Stomach (tissue), 9 donors: ENCODE results near the gene MB21D2. TPM values are rescaled to one million over a fixed set of nuclear protein-coding genes. Genes with fewer than 3 reads are reported as not detected.

Experiments
- DNase-seq, 2 donors: peaks; one replicate each; pipeline versions ENCODE4 v3.0.0 to v3.0.0-alpha.2; 2013 to 2019
- H3K27ac ChIP-seq, 5 donors: fragments of 200-600 bp in 4 of 5; sonication (generic) in 4 of 5; one replicate each; pipeline ENCODE4 v1.5.1; 2013 to 2019; ENCODE audit warnings: mild to moderate bottlenecking in 1 of 5, moderate library complexity in 1 of 5
- H3K27me3 ChIP-seq, 3 donors: fragments of 200-600 bp; sonication (generic); one replicate each; pipeline ENCODE4 v1.5.1; 2017 to 2019; ENCODE audit warnings: mixed run types in 1 of 3
- H3K36me3 ChIP-seq, 4 donors: fragments of 200-600 bp; sonication (generic); 1 replicate in 3 of 4; 2 replicates in 1 of 4; pipeline ENCODE4 v1.5.1; 2016 to 2019
- H3K4me1 ChIP-seq, 4 donors: fragments of 200-600 bp; sonication (generic); one replicate each; pipeline ENCODE4 v1.5.1; 2016 to 2019
- H3K4me3 ChIP-seq, 4 donors: fragments of 200-600 bp; sonication (generic) in 3 of 4; one replicate each; pipeline ENCODE4 v1.5.1; 2016 to 2019; ENCODE audit warnings: mild to moderate bottlenecking in 1 of 4
- H3K9me3 ChIP-seq, 4 donors: fragments of 200-600 bp; sonication (generic); one replicate each; pipeline ENCODE4 v1.5.1; 2016 to 2019
- EP300 ChIP-seq: sonication (generic); formaldehyde crosslinking; IDR thresholded peaks from one replicate; pipeline ENCODE4 v1.6.1; 2017; ENCODE audit warnings: antibody characterized with exemption
- POLR2A ChIP-seq, 4 donors: fragments of 450-650 bp; IDR thresholded peaks; one replicate each; pipeline ENCODE4 v1.6.1; 2016; ENCODE audit warnings: antibody characterized with exemption in 4 of 4, control low read depth in 2 of 4, mild to moderate bottlenecking in 1 of 4, moderate library complexity in 1 of 4
- POLR2AphosphoS5 ChIP-seq, 3 donors: sonication (generic); formaldehyde crosslinking; IDR thresholded peaks; one replicate each; pipeline ENCODE4 v1.6.1; 2016; ENCODE audit warnings: antibody characterized with exemption in 3 of 3
- WGBS, 5 donors: extraction: QIAGEN DNeasy Blood & Tissue Kit in 3 of 5; methylation state at CpG; one replicate each; pipeline versions ENCODE4 v1.1.5 to v1.1.7; 2013 to 2018; 5-methylcytosine and 5-hydroxymethylcytosine counted together
- intact Hi-C: fragments of 100-400 bp; cut with DNase I; formaldehyde crosslinking; loops from one replicate; pipeline ENCODE4 v1.15.1; 2023; ENCODE audit warnings: low total_unique reads
- polyA plus RNA-seq, 3 donors: library from polyadenylated mRNA; stranded (reverse); fragments of 200-250 nt; gene quantifications; one replicate each; pipeline ENCODE4 v1.2.3, GENCODE V29; 2013
- total RNA-seq, 5 donors: library from RNA; depleted of rRNA; stranded (reverse); fragments of >200 nt; gene quantifications; one replicate each; pipeline versions ENCODE4 v1.1.0 to v1.2.3, GENCODE V29; 2014 to 2016
- TF ChIP-seq, protein P1 (sequence below), 7 experiments: fragments of 450-650 bp in 4 of 7; fragments of 200-600 bp in 3 of 7; sonication (generic) in 3 of 7; IDR thresholded peaks; one replicate each; pipeline ENCODE4 v1.5.1; 2016 to 2019; ENCODE audit warnings: antibody characterized with exemption in 7 of 7, control low read depth in 2 of 7, mild to moderate bottlenecking in 1 of 7
- donor health status: healthy with polysubstance abuse.
- donor health status: Bipolar disorder and iron deficiency.
- donor health status: healthy.

The MB21D2 gene
- total and polyA plus RNA-seq, 8 donors: 0.45 to 15.1 (median 2.0) TPM

- TF ChIP-seq POLR2A (IDR thresholded peaks at IDR 0.05) (no peak), EP300 (no peak), POLR2AphosphoS5 (IDR thresholded peaks at IDR 0.05) (no peak)
- TF ChIP-seq, protein P1, sequence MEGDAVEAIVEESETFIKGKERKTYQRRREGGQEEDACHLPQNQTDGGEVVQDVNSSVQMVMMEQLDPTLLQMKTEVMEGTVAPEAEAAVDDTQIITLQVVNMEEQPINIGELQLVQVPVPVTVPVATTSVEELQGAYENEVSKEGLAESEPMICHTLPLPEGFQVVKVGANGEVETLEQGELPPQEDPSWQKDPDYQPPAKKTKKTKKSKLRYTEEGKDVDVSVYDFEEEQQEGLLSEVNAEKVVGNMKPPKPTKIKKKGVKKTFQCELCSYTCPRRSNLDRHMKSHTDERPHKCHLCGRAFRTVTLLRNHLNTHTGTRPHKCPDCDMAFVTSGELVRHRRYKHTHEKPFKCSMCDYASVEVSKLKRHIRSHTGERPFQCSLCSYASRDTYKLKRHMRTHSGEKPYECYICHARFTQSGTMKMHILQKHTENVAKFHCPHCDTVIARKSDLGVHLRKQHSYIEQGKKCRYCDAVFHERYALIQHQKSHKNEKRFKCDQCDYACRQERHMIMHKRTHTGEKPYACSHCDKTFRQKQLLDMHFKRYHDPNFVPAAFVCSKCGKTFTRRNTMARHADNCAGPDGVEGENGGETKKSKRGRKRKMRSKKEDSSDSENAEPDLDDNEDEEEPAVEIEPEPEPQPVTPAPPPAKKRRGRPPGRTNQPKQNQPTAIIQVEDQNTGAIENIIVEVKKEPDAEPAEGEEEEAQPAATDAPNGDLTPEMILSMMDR (IDR thresholded peaks at IDR 0.05): no peak
- Histone ChIP-seq H3K27ac (no peak overlapping the region), H3K4me3 (no peak overlapping the region), H3K9me3 (no peaks in the 10 kb centered on the region), H3K4me1 (no peaks in the 10 kb centered on the region), H3K27me3 (no peaks in the 10 kb centered on the region), H3K36me3 (no peaks in the 10 kb centered on the region)
- intact Hi-C loops: no loop called here
- DNase-seq: no peak
- WGBS, 5 donors: 71 to 84% (median 82%) methylated on average over 9 of the region's 9 CpGs
Observed at GRCh38 chr3:192858849-192859585, 58.6 kb downstream of the MB21D2 start.

GRCh38 chr3:192857260-192857661 lies 60.4 kb downstream of the MB21D2 start:
- TF ChIP-seq POLR2A (IDR thresholded peaks at IDR 0.05) (no peak), POLR2AphosphoS5 (IDR thresholded peaks at IDR 0.05) (no peak), EP300 (no peak)
- TF ChIP-seq, protein P1 (IDR thresholded peaks at IDR 0.05): no peak
- WGBS, 5 donors: 83 to 94% (median 87%) methylated on average over 7 of the region's 7 CpGs
- Histone ChIP-seq H3K27me3 (no peaks in the 10 kb centered on the region), H3K27ac (no peak overlapping the region), H3K4me3 (no peak overlapping the region), H3K4me1 (peaks cover 4 to 6% (median 5%) of the 10 kb centered on the region in 4 donors), H3K36me3 (no peaks in the 10 kb centered on the region), H3K9me3 (no peaks in the 10 kb centered on the region)
- intact Hi-C loops: no loop called here
- DNase-seq: no peak

- Histone ChIP-seq H3K27ac (no peak overlapping the region), H3K4me1 (peaks cover 15 to 24% (median 21%) of the 10 kb centered on the region in 4 donors), H3K4me3 (no peak overlapping the region), H3K9me3 (no peaks in the 10 kb centered on the region), H3K36me3 (no peaks in the 10 kb centered on the region), H3K27me3 (no peaks in the 10 kb centered on the region)
- 93 to 100% (median 98%) methylated on average over 1 of the region's 1 CpG for WGBS, 5 donors
- TF ChIP-seq, protein P1 (IDR thresholded peaks at IDR 0.05): no peak
- no peak for DNase-seq
- intact Hi-C loops: no loop called here
Observed at GRCh38 chr3:192855434-192855833, 62.2 kb downstream of the MB21D2 start.

- peaks cover 20 to 46% (median 31%) of the 10 kb centered on the region in 4 donors for H3K4me1 ChIP-seq
- H3K9me3 ChIP-seq: no peaks in the 10 kb centered on the region
- 19 to 30% (median 23%) methylated on average over 5 of the region's 5 CpGs for WGBS, 5 donors
- TF ChIP-seq POLR2A (IDR thresholded peaks at IDR 0.05) (no peak), EP300 (no peak), POLR2AphosphoS5 (IDR thresholded peaks at IDR 0.05) (peak in 2 of 3 donors; percentile 49 to 68)
- TF ChIP-seq, protein P1 (IDR thresholded peaks at IDR 0.05): peak in 1 of 7 experiments; percentile 7
- H3K27ac ChIP-seq: peak overlapping the region in 3 of 5 donors; percentile 3 to 59 (median 22)
- peak; percentile 77 to 88 for DNase-seq
- H3K36me3 ChIP-seq: no peaks in the 10 kb centered on the region
- H3K4me3 ChIP-seq: no peak overlapping the region
- intact Hi-C loops: no loop called here
- no peaks in the 10 kb centered on the region for H3K27me3 ChIP-seq
Observed at GRCh38 chr3:192851821-192852372, 65.8 kb downstream of the MB21D2 start.
